ENCODE results near the gene FRY.

The FRY gene

GRCh38 chr13:32174366-32174765, 142.8 kb downstream of the FRY start:
- no peak for DNase-seq (ENCODE audit: low spot score)

GRCh38 chr13:32175307-32175706, 143.7 kb downstream of the FRY start:
- DNase-seq (ENCODE audit: low spot score), result no peak

- no peak for DNase-seq (ENCODE audit: low spot score)
Observed at GRCh38 chr13:32175943-32176342, 144.4 kb downstream of the FRY start.

GRCh38 chr13:32176696-32177095, 145.1 kb downstream of the FRY start:
- no peak for DNase-seq (ENCODE audit: low spot score)

- DNase-seq (ENCODE audit: low spot score), result no peak
Observed at GRCh38 chr13:32178763-32179162, 147.2 kb downstream of the FRY start.

GRCh38 chr13:32179708-32180107, 148.1 kb downstream of the FRY start:
- no peak for DNase-seq (ENCODE audit: low spot score)

GRCh38 chr13:32187651-32188050, 156.1 kb downstream of the FRY start:
- DNase-seq (ENCODE audit: low spot score), result no peak

GRCh38 chr13:32191452-32191998, 160.0 kb downstream of the FRY start:
- no peak for DNase-seq (ENCODE audit: low spot score)

- DNase-seq (ENCODE audit: low spot score), result no peak
Observed at GRCh38 chr13:32195713-32196112, 164.1 kb downstream of the FRY start.

- no peak for DNase-seq (ENCODE audit: low spot score)
Observed at GRCh38 chr13:32199168-32199567, 167.6 kb downstream of the FRY start.

GRCh38 chr13:32200741-32201140, 169.2 kb downstream of the FRY start:
- no peak for DNase-seq (ENCODE audit: low spot score)

- DNase-seq (ENCODE audit: low spot score), result no peak
Observed at GRCh38 chr13:32201809-32202208, 170.2 kb downstream of the FRY start.

GRCh38 chr13:32202268-32202667, 170.7 kb downstream of the FRY start:
- no peak for DNase-seq (ENCODE audit: low spot score)

GRCh38 chr13:32203221-32203620, 171.6 kb downstream of the FRY start:
- no peak for DNase-seq (ENCODE audit: low spot score)

GRCh38 chr13:32203736-32204135, 172.2 kb downstream of the FRY start:
- no peak for DNase-seq (ENCODE audit: low spot score)

- DNase-seq (ENCODE audit: low spot score), result no peak
Observed at GRCh38 chr13:32205431-32206096, 174.0 kb downstream of the FRY start.

GRCh38 chr13:32206097-32206740, 174.6 kb downstream of the FRY start:
- no peak for DNase-seq (ENCODE audit: low spot score)

- DNase-seq (ENCODE audit: low spot score), result no peak
Observed at GRCh38 chr13:32208860-32209259, 177.3 kb downstream of the FRY start.

- DNase-seq (ENCODE audit: low spot score), result no peak
Observed at GRCh38 chr13:32209652-32210051, 178.1 kb downstream of the FRY start.

GRCh38 chr13:32210101-32210500, 178.5 kb downstream of the FRY start:
- DNase-seq (ENCODE audit: low spot score), result no peak

GRCh38 chr13:32211813-32212212, 180.2 kb downstream of the FRY start:
- DNase-seq (ENCODE audit: low spot score), result no peak

- DNase-seq (ENCODE audit: low spot score), result no peak
Observed at GRCh38 chr13:32212421-32212820, 180.8 kb downstream of the FRY start.

- no peak for DNase-seq (ENCODE audit: low spot score)
Observed at GRCh38 chr13:32213626-32214025, 182.1 kb downstream of the FRY start.

GRCh38 chr13:32214071-32214470, 182.5 kb downstream of the FRY start:
- DNase-seq (ENCODE audit: low spot score), result no peak

Data from germinal center (tissue), 1 donor.